HepG2 (cell line): ENCODE results near the gene BLOC1S4. TPM values are rescaled to one million over a fixed set of nuclear protein-coding genes. Genes with fewer than 3 reads are reported as not detected.

Experiments
- DNMT3B ChIP-seq: conservative IDR thresholded peaks from 2 replicates; pipeline ENCODE4 v1.6.1; 2016; ENCODE audit warnings: missing biosample characterization, control low read depth
- FOXA3 ChIP-seq: IDR thresholded peaks from 2 replicates; pipeline ENCODE4 v1.6.1; 2016; ENCODE audit warnings: missing genetic modification reagents, missing compliant biosample characterization
- HNF4A ChIP-seq: sonication (generic); formaldehyde crosslinking; IDR thresholded peaks from 2 replicates; pipeline ENCODE4 v1.4.0; 2020; ENCODE audit warnings: missing genetic modification reagents
- MBNL3 ChIP-seq: fragments of 250-450 bp; sonication (Bioruptor Pico); conservative IDR thresholded peaks from 2 replicates; pipeline ENCODE4 v1.8.0; 2022; ENCODE audit warnings: mild to moderate bottlenecking, inconsistent platforms
- NAIF1 ChIP-seq: sonication (generic); formaldehyde crosslinking; IDR thresholded peaks from 2 replicates; pipeline ENCODE4 v1.5.0; 2020; ENCODE audit warnings: mild to moderate bottlenecking, missing genetic modification reagents, borderline replicate concordance
- NFYC ChIP-seq: IDR thresholded peaks from 2 replicates; pipeline ENCODE4 v1.6.1; 2016; ENCODE audit warnings: missing genetic modification reagents, missing compliant biosample characterization
- NRL ChIP-seq: sonication (generic); formaldehyde crosslinking; IDR thresholded peaks from 2 replicates; pipeline ENCODE4 v1.5.0; 2020; ENCODE audit warnings: missing genetic modification reagents, mild to moderate bottlenecking, moderate library complexity, borderline replicate concordance
- SYNCRIP ChIP-seq: fragments of 200-400 bp; formaldehyde crosslinking; IDR thresholded peaks from 2 replicates; pipeline ENCODE4 v1.6.1; 2018; ENCODE audit warnings: mild to moderate bottlenecking, low read depth, low read length; ENCODE audit not compliant: insufficient read depth
- XRCC5 ChIP-seq: fragments of 200-400 bp; formaldehyde crosslinking; optimal IDR thresholded peaks from 2 replicates; pipeline ENCODE3; 2017; ENCODE audit warnings: mild to moderate bottlenecking, low read length
- ZBTB20 ChIP-seq: sonication (generic); formaldehyde crosslinking; IDR thresholded peaks from 2 replicates; pipeline ENCODE4 v1.8.1; 2023; ENCODE audit warnings: missing genetic modification reagents, low read depth, mild to moderate bottlenecking, borderline replicate concordance
- ZNF33A ChIP-seq: sonication (generic); formaldehyde crosslinking; IDR thresholded peaks from 2 replicates; pipeline ENCODE4 v1.5.1; 2020; ENCODE audit warnings: missing genetic modification reagents, mild to moderate bottlenecking, moderate library complexity, borderline replicate concordance
- ZNF589 ChIP-seq: sonication (generic); formaldehyde crosslinking; conservative IDR thresholded peaks from 2 replicates; pipeline ENCODE4 v1.8.0; 2022; ENCODE audit warnings: mild to moderate bottlenecking, moderate library complexity, missing genetic modification reagents
- ZNF614 ChIP-seq: IDR thresholded peaks from 2 replicates; pipeline ENCODE4 v1.6.1; 2018; ENCODE audit warnings: missing biosample characterization, missing genetic modification reagents, inconsistent platforms, borderline replicate concordance
- ZNF850 ChIP-seq: sonication (generic); formaldehyde crosslinking; conservative IDR thresholded peaks from 2 replicates; pipeline ENCODE4 v1.9.0; 2021; ENCODE audit warnings: mild to moderate bottlenecking, missing genetic modification reagents
- polyA plus RNA-seq, 8 experiments: library from polyadenylated mRNA; depleted of rRNA in 3 of 8; stranded (reverse) in 7 of 8; unstranded in 1 of 8; fragments of >200 nt; fragmentation: Illumina TruSeq in 4 of 8; extraction: Trizol in 4 of 8; gene quantifications; 2 replicates each; pipeline versions ENCODE4 v1.2.1 to v1.2.3, GENCODE V29; 2011 to 2016; ENCODE audit warnings: low read depth in 4 of 8, missing spikeins in 1 of 8, mixed read lengths in 1 of 8; ENCODE audit not compliant: insufficient read depth in 1 of 8
- total RNA-seq, 5 experiments: library from RNA; depleted of rRNA; stranded (reverse); fragments of >200 nt; fragmentation: Illumina TruSeq; extraction: Trizol; gene quantifications; 2 replicates each; pipeline ENCODE4 v1.2.3, GENCODE V29; 2016; ENCODE audit warnings: low read depth in 1 of 5
- TF ChIP-seq, protein P1 (sequence below): sonication (generic); formaldehyde crosslinking; conservative IDR thresholded peaks from 2 replicates; pipeline ENCODE4 v1.4.0; 2020; ENCODE audit warnings: missing genetic modification reagents
- TF ChIP-seq, protein P2 (sequence below): sonication (generic); formaldehyde crosslinking; conservative IDR thresholded peaks from 2 replicates; pipeline ENCODE4 v1.8.0; 2022; ENCODE audit warnings: low read depth, missing genetic modification reagents
- TF ChIP-seq, protein P3 (sequence below): sonication (generic); formaldehyde crosslinking; IDR thresholded peaks from 2 replicates; pipeline ENCODE4 v1.8.0; 2022; ENCODE audit warnings: low read depth, missing genetic modification reagents
- TF ChIP-seq, protein P4 (sequence below): sonication (generic); formaldehyde crosslinking; IDR thresholded peaks from 2 replicates; pipeline ENCODE4 v1.5.0; 2020; ENCODE audit warnings: mild to moderate bottlenecking, missing genetic modification reagents
- TF ChIP-seq, protein P5 (sequence below): sonication (generic); formaldehyde crosslinking; IDR thresholded peaks from 2 replicates; pipeline ENCODE4 v1.5.0; 2020; ENCODE audit warnings: mild to moderate bottlenecking, missing genetic modification reagents

The BLOC1S4 gene
- total and polyA plus RNA-seq, 2 of the 13 experiments (the other 11 are each of a cell fraction or from before 2014, with no cell fraction given) = 15.5 to 20.9 TPM

DNA sequence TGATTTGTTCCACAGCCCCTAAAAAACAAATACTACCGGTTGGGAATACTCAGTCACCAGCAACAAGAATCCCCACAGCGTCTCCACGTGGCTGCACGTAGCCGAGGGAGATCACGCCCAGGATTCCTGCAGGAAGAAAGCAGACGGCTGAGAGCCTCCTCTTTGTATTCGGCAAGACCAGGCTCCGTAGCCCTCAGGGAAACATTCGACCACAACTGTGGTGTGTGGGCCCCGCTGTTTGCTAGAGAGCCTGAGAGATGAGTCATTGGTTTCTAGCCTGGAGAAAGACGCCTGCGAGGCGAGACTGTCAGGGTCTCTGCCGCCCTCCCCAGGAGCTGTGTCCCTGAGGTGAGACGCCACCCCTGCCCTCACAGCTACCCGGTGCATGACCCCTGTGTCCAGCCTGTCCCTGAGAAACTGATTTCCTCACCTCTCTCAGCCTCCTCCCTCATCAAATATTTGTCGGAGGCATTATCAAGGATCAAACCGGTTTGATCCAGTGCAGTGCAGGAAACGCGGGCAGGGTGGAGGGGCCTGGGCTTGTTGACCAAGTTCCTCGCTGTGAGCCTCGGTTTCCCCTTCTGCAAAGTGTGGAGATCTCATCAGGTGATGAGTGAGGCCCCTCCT lies 27.0 kb upstream of the BLOC1S4 start (continued):
- TF ChIP-seq, protein P1, sequence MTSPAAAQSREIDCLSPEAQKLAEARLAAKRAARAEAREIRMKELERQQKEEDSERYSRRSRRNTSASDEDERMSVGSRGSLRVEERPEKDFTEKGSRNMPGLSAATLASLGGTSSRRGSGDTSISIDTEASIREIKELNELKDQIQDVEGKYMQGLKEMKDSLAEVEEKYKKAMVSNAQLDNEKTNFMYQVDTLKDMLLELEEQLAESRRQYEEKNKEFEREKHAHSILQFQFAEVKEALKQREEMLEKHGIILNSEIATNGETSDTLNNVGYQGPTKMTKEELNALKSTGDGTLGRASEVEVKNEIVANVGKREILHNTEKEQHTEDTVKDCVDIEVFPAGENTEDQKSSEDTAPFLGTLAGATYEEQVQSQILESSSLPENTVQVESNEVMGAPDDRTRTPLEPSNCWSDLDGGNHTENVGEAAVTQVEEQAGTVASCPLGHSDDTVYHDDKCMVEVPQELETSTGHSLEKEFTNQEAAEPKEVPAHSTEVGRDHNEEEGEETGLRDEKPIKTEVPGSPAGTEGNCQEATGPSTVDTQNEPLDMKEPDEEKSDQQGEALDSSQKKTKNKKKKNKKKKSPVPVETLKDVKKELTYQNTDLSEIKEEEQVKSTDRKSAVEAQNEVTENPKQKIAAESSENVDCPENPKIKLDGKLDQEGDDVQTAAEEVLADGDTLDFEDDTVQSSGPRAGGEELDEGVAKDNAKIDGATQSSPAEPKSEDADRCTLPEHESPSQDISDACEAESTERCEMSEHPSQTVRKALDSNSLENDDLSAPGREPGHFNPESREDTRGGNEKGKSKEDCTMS (CRISPR knock-in tag) = no peak
- TF ChIP-seq ZNF589 = no peak
- TF ChIP-seq NRL (CRISPR knock-in tag) = 0 out of 2 replicates have a peak, but pooled peaks have one; percentile 31
- no peak for TF ChIP-seq NAIF1 (CRISPR knock-in tag)
- TF ChIP-seq, protein P2, sequence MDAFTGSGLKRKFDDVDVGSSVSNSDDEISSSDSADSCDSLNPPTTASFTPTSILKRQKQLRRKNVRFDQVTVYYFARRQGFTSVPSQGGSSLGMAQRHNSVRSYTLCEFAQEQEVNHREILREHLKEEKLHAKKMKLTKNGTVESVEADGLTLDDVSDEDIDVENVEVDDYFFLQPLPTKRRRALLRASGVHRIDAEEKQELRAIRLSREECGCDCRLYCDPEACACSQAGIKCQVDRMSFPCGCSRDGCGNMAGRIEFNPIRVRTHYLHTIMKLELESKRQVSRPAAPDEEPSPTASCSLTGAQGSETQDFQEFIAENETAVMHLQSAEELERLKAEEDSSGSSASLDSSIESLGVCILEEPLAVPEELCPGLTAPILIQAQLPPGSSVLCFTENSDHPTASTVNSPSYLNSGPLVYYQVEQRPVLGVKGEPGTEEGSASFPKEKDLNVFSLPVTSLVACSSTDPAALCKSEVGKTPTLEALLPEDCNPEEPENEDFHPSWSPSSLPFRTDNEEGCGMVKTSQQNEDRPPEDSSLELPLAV (CRISPR knock-in tag) = no peak
- TF ChIP-seq, protein P3, sequence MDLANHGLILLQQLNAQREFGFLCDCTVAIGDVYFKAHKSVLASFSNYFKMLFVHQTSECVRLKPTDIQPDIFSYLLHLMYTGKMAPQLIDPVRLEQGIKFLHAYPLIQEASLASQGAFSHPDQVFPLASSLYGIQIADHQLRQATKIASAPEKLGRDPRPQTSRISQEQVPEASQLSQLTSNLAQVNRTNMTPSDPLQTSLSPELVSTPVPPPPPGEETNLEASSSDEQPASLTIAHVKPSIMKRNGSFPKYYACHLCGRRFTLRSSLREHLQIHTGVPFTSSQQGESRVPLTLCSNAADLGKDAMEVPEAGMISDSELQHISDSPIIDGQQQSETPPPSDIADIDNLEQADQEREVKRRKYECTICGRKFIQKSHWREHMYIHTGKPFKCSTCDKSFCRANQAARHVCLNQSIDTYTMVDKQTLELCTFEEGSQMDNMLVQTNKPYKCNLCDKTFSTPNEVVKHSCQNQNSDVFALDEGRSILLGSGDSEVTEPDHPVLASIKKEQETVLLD (CRISPR knock-in tag) = no peak
- TF ChIP-seq SYNCRIP = no peak
- peak; percentile 23; the same call in 1 of the 2 replicates for TF ChIP-seq FOXA3 (CRISPR knock-in tag)
- no peak for TF ChIP-seq ZNF614
- TF ChIP-seq ZNF850 (CRISPR knock-in tag) = no peak
- TF ChIP-seq MBNL3 (CRISPR knock-in tag) = no peak
- no peak for TF ChIP-seq NFYC (CRISPR knock-in tag)
- TF ChIP-seq ZNF33A (CRISPR knock-in tag) = no peak
- peak; percentile 14 for TF ChIP-seq XRCC5
- TF ChIP-seq, protein P4, sequence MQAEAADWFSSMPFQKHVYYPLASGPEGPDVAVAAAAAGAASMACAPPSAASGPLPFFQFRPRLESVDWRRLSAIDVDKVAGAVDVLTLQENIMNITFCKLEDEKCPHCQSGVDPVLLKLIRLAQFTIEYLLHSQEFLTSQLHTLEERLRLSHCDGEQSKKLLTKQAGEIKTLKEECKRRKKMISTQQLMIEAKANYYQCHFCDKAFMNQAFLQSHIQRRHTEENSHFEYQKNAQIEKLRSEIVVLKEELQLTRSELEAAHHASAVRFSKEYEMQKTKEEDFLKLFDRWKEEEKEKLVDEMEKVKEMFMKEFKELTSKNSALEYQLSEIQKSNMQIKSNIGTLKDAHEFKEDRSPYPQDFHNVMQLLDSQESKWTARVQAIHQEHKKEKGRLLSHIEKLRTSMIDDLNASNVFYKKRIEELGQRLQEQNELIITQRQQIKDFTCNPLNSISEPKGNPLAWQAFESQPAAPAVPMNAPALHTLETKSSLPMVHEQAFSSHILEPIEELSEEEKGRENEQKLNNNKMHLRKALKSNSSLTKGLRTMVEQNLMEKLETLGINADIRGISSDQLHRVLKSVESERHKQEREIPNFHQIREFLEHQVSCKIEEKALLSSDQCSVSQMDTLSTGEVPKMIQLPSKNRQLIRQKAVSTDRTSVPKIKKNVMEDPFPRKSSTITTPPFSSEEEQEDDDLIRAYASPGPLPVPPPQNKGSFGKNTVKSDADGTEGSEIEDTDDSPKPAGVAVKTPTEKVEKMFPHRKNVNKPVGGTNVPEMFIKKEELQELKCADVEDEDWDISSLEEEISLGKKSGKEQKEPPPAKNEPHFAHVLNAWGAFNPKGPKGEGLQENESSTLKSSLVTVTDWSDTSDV (CRISPR knock-in tag) = no peak
- no peak; the same call in 1 of the 2 replicates for TF ChIP-seq HNF4A (CRISPR knock-in tag)
- TF ChIP-seq, protein P5, sequence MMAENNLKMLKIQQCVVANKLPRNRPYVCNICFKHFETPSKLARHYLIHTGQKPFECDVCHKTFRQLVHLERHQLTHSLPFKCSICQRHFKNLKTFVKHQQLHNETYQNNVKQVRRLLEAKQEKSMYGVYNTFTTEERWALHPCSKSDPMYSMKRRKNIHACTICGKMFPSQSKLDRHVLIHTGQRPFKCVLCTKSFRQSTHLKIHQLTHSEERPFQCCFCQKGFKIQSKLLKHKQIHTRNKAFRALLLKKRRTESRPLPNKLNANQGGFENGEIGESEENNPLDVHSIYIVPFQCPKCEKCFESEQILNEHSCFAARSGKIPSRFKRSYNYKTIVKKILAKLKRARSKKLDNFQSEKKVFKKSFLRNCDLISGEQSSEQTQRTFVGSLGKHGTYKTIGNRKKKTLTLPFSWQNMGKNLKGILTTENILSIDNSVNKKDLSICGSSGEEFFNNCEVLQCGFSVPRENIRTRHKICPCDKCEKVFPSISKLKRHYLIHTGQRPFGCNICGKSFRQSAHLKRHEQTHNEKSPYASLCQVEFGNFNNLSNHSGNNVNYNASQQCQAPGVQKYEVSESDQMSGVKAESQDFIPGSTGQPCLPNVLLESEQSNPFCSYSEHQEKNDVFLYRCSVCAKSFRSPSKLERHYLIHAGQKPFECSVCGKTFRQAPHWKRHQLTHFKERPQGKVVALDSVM (CRISPR knock-in tag) = 0 out of 2 replicates have a peak, but pooled peaks have one; percentile 20
- TF ChIP-seq ZBTB20 (CRISPR knock-in tag) = no peak
- no peak for TF ChIP-seq DNMT3B (CRISPR knock-in tag)
